B cell (primary cell): ENCODE results near the gene SUGCT.

Experiments used
- EZH2 ChIP-seq: IDR thresholded peaks from 2 replicates; pipeline ENCODE4 v1.6.1; 2012; ENCODE audit warnings: borderline replicate concordance, low read depth, mild to moderate bottlenecking, moderate library complexity, low read length; ENCODE audit not compliant: insufficient read depth, poor library complexity, severe bottlenecking
- TF ChIP-seq, protein P1 (sequence below): fragments of 200-600 bp; IDR thresholded peaks from one replicate; pipeline ENCODE4 v1.8.0; 2022; ENCODE audit warnings: antibody characterized with exemption, mild to moderate bottlenecking

DNA sequence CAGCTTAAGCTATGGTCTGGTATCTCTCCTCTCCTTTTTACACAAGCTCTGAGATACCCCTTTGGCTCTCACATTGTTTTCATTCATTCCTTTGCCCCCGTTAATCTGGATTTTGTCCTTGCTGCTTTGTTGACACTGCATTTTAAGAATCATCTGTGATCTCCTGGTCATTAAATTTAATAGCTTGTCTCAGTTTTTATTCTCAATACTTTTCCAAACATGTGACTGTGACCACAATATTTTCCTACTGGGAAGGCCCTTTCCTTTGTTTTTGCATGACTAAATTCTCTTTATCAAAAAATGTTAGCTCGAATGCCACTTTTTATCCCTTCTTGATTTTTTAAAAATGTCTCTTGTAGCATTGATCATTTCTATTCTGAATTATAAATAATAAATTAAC, 171.2 kb downstream of the SUGCT start:
- TF ChIP-seq, protein P1, sequence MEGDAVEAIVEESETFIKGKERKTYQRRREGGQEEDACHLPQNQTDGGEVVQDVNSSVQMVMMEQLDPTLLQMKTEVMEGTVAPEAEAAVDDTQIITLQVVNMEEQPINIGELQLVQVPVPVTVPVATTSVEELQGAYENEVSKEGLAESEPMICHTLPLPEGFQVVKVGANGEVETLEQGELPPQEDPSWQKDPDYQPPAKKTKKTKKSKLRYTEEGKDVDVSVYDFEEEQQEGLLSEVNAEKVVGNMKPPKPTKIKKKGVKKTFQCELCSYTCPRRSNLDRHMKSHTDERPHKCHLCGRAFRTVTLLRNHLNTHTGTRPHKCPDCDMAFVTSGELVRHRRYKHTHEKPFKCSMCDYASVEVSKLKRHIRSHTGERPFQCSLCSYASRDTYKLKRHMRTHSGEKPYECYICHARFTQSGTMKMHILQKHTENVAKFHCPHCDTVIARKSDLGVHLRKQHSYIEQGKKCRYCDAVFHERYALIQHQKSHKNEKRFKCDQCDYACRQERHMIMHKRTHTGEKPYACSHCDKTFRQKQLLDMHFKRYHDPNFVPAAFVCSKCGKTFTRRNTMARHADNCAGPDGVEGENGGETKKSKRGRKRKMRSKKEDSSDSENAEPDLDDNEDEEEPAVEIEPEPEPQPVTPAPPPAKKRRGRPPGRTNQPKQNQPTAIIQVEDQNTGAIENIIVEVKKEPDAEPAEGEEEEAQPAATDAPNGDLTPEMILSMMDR, result no peak
- TF ChIP-seq EZH2, result no peak
